ENCODE results near the gene SLC6A19.
A peak's percentile ranks its signal among the peaks of the same experiment; 100 is the strongest.

Gene SLC6A19

GRCh38 chr5:1164696-1165630, 36.4 kb upstream of the SLC6A19 start:
- no peak for DNase-seq (ENCODE audit: low read depth)
- no peak overlapping the region for H3K4me3 ChIP-seq (ENCODE audit: low read depth, low read length)

GRCh38 chr5:1165864-1166263, 35.5 kb upstream of the SLC6A19 start:
- H3K4me3 ChIP-seq (ENCODE audit: low read depth, low read length): no peak overlapping the region
- no peak for DNase-seq (ENCODE audit: low read depth)

DNA sequence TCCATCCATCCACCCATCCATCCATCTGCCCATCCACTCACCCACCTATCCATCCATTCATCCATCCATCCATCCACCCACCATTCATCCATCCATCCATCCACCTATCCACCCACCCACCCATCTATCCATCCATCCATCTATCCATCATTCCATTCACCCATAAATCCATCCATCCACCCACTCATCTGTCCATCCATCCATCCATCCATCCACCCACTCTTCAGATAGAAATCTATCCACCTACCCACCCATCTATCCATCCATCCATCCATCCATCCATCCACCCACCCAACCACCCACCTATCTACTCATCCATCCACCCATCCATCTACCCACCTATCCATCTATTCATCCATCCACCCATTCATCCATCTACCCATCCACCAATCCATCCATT, 35.0 kb upstream of the SLC6A19 start:
- no peak for DNase-seq (ENCODE audit: low read depth)
- no peak overlapping the region for H3K4me3 ChIP-seq (ENCODE audit: low read depth, low read length)

DNA sequence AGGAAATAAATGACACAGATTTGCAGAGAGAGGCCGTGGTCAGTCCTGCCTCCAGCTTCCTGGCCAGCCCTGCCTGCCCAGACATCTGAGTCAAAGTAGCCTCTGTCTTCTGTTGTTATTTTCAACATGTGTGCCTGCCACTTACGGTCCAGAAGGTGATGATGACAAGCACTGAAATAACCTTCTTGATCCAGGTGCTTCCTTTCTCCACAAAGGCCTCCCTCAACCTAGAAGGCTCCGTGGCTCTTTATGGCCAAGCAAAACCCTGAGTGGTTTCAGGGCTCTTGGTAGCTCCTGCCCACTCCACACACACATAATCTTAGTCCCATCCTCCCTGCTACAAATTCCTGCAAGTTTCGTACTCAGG, 34.1 kb upstream of the SLC6A19 start:
- DNase-seq (ENCODE audit: low read depth): no peak
- H3K4me3 ChIP-seq (ENCODE audit: low read depth, low read length): no peak overlapping the region

DNA sequence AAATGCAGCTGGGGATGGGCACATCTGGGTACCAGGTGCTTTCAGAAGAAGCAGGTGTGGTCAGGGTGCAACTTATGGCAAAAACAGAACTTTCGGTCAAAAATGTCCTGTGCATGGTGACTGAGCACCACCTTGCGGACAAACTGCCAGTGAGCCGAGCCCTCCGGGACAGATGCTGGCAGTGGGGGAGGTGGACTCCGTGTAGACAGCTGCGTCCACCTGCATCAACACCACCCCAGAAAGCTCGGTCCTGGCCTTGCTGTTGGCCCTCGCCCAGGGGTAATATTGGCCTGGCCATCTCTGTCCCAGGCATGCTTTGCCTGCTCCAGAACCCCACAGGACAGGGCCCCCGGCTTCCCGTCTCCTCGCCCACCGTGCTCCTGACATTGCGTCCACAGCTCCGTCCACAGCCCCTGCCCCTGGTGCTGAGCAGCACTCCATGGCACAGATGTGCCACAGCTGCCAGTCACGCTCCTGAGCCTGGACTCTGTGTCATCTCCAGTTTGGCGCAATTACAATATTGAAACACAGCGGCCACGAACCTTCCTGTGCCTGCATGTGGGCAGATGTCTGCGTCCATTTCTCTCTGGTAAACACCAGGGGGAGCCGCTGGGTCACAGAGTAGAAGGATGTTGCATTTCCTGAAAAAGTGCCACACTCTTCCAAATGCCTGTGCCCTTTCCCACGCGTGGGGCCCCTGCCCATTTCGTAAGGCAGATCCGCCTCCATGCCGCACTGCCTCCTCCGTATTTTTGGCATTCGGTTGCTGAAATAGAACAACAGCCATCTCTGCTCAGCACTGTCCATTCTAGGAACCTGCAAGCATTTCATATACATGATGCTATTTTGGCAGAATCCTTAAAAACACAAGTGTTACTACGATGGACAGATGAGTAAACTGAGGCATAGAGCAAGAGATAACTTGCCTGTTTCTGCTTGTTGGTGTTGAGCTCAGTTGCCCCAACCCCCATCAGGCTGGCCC, 33.4 kb upstream of the SLC6A19 start:
- H3K4me3 ChIP-seq (ENCODE audit: low read depth, low read length): peak overlapping the region; percentile 22
- peak; percentile 15 for DNase-seq (ENCODE audit: low read depth)

- DNase-seq (ENCODE audit: low read depth): no peak
Measured at GRCh38 chr5:1168796-1169195, 32.6 kb upstream of the SLC6A19 start.

DNA sequence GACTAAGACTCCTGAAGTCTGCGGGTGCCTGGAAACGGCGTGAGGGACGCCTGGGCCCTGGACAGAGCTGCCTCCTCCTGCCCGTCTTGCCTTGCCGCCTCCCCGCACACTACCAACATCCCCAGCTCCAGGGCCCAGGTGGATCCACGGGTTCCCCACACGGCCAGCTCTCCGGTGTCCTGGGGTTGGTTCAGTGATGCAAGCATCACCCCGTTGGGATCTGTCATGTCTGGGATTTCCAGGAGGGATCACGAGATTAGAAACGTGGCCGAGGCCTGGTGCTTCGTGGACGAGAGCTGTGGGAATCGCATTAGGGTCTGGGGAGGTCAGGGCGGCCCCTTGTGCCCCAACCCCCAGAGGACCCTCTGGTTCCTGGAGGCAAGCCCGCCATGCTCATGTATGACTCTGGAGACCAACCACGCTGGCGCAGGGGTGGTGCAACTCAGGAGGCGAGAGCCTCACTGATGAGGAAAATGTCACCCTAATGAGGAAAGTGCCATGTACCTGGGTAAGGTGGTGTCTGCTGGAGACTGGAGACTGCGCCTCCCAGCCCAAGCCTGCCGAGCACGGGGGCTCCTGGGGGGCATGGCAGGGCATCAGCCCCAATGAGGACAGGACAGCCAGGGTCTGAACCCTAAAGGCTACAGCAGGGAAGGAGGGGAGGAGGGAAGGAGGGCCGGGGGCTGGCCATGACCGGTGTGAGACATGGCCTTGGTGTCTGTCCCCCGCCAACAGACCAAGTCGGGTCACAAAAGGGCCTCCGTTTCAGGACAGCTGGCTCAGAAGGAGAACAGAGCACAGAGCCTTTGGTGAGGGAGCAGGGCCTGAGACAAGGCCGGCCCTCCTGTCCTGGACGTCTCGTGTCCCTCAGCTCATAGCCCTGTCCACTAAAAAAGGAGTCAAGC, 31.9 kb upstream of the SLC6A19 start:
- no peak for DNase-seq (ENCODE audit: low read depth)
- H3K4me3 ChIP-seq (ENCODE audit: low read depth, low read length): no peak overlapping the region

More at GRCh38 chr5:1168796-1169195, 32.6 kb upstream of the SLC6A19 start:
- H3K4me3 ChIP-seq (ENCODE audit: low read depth, low read length): no peak overlapping the region

DNA sequence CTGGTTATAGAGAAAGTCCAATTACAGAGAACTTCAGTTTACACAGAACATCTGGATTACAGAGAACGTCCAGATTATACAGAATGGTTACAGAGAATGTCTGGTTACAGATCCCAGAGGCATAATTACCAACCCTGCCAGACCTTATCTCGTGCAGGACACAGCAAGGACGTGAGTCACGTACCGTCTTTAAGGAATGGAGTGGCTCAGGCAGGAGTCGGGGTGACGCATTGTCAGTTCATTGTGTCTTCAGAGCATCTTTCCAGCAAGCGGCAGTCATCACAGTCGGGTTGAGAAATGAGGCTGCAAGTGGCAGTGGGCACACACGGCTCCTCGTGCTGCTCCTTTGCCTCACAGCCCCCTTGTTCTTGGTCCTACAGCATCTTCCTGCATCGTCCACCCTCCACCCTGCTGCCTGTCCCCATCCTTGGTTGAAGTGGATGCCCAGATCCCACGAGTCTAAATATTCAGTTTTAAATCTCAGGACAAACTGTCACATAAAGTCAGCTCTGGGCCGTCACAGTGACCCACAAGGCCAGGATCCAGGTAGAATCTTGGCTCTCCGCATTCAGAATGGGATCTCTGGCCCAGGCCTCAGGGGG, 30.0 kb upstream of the SLC6A19 start:
- no peak overlapping the region for H3K4me3 ChIP-seq (ENCODE audit: low read depth, low read length)
- DNase-seq (ENCODE audit: low read depth): no peak

- no peak for DNase-seq (ENCODE audit: low read depth)
- H3K4me3 ChIP-seq (ENCODE audit: low read depth, low read length): no peak overlapping the region
Measured at GRCh38 chr5:1172007-1172581, 29.3 kb upstream of the SLC6A19 start.

- no peak overlapping the region for H3K4me3 ChIP-seq (ENCODE audit: low read depth, low read length)
- DNase-seq (ENCODE audit: low read depth): no peak
Measured at GRCh38 chr5:1172670-1173404, 28.6 kb upstream of the SLC6A19 start.

GRCh38 chr5:1173485-1174070, 27.8 kb upstream of the SLC6A19 start:
- no peak overlapping the region for H3K4me3 ChIP-seq (ENCODE audit: low read depth, low read length)
- DNase-seq (ENCODE audit: low read depth): no peak

GRCh38 chr5:1174122-1174936, 27.1 kb upstream of the SLC6A19 start:
- DNase-seq (ENCODE audit: low read depth): peak; percentile 26
- no peak overlapping the region for H3K4me3 ChIP-seq (ENCODE audit: low read depth, low read length)

DNA sequence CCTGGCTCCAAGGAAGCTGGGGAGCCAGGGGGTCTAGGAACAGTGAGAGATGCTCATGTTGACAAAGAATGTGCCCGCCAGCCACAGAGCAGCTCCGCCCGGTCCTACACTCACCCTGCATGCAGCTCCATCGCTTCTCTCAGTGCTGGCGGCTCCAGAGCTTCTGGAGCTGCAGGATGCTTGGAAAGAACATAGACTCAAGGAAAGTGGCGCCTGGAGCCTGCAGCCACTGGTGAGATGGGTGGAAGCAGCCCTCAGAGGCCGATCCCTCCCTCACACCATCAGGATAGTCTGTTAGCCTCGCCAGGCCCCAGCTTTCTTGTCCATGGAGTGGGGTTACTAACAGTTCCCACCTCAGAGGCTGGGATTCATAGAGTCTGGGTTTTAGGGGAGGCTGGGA, 26.4 kb upstream of the SLC6A19 start:
- H3K4me3 ChIP-seq (ENCODE audit: low read depth, low read length): no peak overlapping the region
- no peak for DNase-seq (ENCODE audit: low read depth)

- no peak overlapping the region for H3K4me3 ChIP-seq (ENCODE audit: low read depth, low read length)
- no peak for DNase-seq (ENCODE audit: low read depth)
Measured at GRCh38 chr5:1175801-1176472, 25.5 kb upstream of the SLC6A19 start.

DNA sequence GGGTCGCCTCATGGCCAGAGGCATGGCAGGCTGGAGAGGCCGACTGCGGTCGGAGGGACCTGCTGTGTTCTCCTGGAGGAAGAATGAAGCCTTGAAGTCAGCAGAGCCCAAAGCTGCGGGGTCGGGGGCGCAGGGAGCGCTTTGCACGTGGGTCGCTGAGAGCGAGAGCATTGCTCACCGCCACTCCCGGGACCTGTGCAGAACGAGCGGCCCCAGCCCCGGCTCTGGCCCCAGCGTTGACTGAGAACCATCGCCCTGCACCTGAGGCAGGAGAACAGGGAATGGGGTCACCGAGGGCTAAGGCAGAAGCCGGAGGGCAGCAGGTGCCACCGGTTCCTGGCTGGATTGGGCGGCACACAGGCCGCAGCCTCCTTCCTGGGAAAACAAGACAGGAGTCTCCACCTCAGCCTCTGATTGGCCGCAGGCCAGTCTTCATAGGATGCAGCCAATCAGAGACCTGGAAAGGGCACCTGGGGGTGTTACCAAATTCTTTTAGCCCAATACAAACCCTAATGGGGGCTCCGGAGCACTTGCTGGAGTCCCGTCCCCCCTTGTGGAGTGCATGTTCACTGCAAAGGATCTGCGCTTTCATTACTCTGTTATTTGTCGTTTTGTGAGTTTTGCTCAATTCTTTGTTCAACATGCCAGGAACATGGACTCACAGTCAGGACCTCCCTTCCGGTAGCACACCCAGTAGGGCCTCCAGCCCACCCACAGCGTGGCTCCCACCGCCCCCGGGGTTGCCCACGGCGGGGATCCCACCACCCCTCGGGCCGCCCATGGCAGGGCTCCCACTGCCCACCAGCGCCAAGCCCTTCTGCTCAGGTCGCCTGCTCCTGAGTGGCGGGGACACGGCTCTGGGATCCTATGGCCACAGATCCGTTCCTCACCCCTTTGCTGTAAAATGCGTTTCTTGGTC, 24.7 kb upstream of the SLC6A19 start:
- no peak for DNase-seq (ENCODE audit: low read depth)
- H3K4me3 ChIP-seq (ENCODE audit: low read depth, low read length): no peak overlapping the region

Data from skeletal muscle cell (primary cell).